GM10266 (cell line): ENCODE measurements around the gene TRPM1.

Source experiments
- DNase-seq: peaks from one replicate; pipeline ENCODE4 v3.0.0; 2012; ENCODE audit errors: extremely low spot score
- TF ChIP-seq, protein P1 (sequence below): IDR thresholded peaks from 2 replicates; pipeline ENCODE4 v1.5.1; 2012; ENCODE audit warnings: mild to moderate bottlenecking, low read depth; ENCODE audit not compliant: control insufficient read depth, insufficient read depth; ENCODE audit errors: missing control alignments

Gene TRPM1

DNA sequence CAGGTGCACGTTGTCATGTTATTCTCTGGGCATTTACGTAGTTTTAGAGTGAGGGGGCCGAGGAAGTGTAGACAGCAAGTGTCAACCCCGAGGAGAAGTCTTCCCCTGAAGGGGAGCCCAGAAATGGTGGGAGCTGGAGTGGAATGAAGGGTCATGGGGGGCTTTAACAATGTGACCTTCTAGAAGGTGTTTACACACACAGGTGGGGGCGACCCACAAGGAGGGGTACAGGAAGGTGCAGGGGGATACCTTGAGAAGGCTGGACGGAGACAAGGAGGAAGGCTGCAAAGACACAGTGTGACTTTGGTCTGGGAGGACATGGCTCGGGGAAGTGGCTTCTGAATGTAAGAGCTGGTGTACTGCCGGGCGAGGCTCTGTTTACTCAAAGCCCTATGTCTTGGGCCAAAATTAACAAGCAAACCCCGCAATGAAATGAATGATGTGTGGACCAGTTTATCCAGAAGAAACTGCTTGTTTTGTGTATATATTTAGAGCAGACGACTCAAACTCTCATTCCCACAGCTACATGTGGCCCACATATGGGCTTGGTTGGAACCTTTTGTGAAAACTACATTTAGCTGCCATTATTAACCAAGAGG, 18.7 kb downstream of the TRPM1 start:
- TF ChIP-seq, protein P1, sequence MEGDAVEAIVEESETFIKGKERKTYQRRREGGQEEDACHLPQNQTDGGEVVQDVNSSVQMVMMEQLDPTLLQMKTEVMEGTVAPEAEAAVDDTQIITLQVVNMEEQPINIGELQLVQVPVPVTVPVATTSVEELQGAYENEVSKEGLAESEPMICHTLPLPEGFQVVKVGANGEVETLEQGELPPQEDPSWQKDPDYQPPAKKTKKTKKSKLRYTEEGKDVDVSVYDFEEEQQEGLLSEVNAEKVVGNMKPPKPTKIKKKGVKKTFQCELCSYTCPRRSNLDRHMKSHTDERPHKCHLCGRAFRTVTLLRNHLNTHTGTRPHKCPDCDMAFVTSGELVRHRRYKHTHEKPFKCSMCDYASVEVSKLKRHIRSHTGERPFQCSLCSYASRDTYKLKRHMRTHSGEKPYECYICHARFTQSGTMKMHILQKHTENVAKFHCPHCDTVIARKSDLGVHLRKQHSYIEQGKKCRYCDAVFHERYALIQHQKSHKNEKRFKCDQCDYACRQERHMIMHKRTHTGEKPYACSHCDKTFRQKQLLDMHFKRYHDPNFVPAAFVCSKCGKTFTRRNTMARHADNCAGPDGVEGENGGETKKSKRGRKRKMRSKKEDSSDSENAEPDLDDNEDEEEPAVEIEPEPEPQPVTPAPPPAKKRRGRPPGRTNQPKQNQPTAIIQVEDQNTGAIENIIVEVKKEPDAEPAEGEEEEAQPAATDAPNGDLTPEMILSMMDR: no peak
- DNase-seq: no peak

DNA sequence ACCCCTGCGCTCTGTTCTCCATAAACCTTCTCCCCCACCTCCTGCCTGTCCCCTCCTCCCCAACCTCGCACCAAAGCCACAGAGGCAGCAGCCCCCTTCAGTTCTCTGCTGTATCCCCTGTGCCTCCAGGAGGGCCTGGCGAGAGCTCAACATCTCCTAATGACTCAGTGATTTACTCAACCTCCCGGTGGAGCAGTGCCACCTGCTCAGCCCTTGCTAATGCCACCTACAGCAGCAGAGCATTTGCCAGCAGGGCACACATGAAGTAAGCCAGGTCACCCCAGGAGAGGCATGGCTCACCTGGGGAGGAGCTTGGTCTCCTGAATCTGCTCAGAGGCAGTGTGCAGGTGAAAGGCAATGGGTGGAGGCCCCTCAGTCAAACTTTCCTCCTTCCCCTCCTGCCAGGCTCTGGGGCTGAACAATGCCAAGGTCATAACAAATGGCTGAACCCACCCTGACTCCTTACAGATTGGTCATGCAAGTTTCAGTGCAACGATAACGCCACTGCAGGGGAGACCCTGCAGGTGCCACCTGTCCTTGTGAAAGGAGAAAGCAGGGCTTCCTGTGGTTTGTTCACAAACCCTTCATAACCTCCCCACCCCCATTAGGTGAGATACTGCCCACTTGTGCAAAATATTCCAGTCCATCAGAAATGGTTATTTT, 19.8 kb downstream of the TRPM1 start:
- DNase-seq: no peak
- TF ChIP-seq, protein P1: no peak

DNA sequence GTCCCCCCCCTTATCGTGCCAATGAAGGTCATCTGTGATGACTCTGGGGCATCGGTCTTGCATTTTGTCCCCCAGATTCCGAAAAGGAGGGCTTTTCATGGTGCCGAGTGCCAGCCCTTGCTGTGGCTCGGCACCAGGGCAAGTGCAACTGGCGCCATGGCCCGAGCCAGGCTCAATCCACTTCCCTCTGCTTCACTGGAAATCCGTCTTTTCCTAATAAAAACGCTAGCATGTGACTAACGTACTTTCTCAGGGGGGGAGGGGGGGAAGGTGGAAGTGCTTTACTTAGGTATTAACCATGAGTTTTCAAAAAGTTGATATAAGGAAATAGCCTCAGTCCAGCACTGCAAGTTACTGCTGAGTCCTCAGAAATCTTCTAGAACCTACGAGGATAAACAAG, 20.5 kb downstream of the TRPM1 start:
- TF ChIP-seq, protein P1: no peak
- no peak for DNase-seq

DNA sequence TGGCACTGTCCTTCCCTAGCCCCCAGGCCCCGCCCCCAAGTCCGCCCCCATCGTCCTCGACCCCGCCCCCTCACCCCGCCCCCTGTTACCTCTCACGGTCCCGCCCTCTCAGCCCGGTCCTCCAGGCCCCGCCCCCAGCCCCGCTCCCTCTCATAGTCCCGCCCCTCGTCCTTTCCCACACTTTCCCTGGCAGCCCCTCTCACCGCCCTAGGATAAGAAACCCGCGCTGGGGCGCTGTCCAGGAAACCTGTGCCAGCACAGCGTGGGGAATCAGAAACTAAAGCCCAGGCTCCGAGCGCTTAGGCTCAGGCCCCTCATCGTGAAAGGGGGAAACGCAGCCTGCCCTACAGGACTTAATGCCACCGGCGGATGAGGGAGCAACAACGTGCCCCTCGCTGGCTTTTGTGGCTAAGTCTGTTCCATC, 20.9 kb downstream of the TRPM1 start:
- no peak for DNase-seq
- TF ChIP-seq, protein P1: no peak

DNA sequence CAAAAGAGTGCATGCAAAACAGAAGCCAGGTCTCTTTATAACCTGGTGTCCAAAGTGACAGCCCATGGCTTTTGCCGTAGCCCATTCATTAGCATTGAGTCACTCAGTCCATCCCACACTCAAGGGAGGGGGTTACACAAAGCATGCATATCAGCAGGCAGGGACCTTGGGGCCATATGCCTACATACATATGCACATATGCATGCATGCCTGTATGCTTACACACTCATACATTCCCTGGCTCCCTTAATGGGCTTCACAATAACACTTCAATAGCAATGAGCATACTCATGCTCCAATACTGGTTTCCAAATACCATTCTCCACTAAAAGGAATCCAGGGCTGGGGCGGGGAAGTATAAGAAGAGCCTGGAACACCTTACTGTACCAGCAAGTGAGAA, 22.0 kb downstream of the TRPM1 start:
- TF ChIP-seq, protein P1: no peak
- DNase-seq: no peak

DNA sequence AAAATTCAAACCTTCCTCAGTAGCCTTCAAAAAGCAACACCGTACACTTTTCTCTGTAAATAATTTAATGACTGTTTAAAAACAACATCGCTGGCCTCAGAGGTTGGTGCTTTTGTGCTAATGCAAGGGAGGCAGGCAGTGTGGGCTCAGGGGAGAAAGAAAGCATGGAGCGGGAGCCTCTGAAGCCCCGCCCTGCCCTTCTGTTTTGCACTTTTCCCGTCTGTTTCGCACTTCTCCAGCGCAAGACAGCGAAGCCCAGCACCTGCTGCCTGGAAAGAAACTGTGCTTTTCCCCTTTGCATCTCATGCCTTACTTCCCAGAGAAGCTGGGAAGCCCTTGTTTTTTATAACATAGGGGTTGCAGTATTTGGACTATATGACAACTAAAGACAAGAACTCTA, 23.1 kb downstream of the TRPM1 start:
- DNase-seq: no peak

DNA sequence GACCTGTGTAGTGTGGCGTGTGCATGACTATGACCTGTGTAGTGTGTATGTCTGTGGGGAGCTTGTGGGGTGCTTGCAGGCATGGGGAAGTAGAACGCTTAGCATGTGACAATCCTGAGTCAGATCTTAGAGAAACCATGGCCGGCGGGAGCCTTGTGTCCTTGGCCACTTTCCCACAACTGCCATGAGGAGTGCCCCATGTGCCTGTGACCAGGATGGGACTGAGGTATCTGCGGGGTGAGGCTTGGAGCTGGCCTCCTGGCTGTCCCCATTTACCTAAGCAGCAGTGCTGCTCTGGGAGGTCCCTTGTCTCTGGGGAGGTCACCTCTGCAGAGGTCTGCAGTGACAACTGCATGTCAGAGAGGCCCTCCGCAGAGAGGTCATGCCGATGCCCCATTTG, 23.6 kb downstream of the TRPM1 start:
- TF ChIP-seq, protein P1: no peak

More for the DNA sequence above, 23.1 kb downstream of the TRPM1 start:
- TF ChIP-seq, protein P1: no peak

More for the DNA sequence above, 23.6 kb downstream of the TRPM1 start:
- no peak for DNase-seq
